ENCODE results near the gene CHL1.

DNA sequence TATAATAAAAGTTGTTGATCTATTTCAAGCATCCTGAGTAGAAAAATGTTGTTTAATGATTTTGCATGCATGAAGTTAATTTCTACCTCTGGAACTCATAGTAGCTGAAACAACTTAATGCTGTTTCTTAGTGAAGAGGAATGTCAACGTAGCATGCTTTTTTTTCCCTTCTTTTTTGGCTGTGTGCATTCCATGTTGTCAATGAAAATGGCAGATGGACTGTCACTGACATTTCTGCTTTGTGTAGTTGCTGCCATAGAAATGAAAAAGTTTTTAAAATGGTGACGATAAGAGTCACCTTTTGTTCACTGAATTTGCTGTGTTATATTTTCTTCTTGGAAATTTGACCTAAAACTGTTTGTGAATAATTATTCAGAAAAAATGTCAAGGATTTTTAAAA is 116.3 kb downstream of the CHL1 start:
- TF ChIP-seq NFIC (IDR thresholded peaks at IDR 0.05) = no peak
- no peak for TF ChIP-seq EP300 (IDR thresholded peaks at IDR 0.05; ENCODE audit: borderline replicate concordance)
- TF ChIP-seq YY1 (IDR thresholded peaks at IDR 0.05; ENCODE audit: low read depth) = no peak
- TF ChIP-seq TAF1 (IDR thresholded peaks at IDR 0.05; ENCODE audit: low read depth) = no peak
- TF ChIP-seq, protein P1, sequence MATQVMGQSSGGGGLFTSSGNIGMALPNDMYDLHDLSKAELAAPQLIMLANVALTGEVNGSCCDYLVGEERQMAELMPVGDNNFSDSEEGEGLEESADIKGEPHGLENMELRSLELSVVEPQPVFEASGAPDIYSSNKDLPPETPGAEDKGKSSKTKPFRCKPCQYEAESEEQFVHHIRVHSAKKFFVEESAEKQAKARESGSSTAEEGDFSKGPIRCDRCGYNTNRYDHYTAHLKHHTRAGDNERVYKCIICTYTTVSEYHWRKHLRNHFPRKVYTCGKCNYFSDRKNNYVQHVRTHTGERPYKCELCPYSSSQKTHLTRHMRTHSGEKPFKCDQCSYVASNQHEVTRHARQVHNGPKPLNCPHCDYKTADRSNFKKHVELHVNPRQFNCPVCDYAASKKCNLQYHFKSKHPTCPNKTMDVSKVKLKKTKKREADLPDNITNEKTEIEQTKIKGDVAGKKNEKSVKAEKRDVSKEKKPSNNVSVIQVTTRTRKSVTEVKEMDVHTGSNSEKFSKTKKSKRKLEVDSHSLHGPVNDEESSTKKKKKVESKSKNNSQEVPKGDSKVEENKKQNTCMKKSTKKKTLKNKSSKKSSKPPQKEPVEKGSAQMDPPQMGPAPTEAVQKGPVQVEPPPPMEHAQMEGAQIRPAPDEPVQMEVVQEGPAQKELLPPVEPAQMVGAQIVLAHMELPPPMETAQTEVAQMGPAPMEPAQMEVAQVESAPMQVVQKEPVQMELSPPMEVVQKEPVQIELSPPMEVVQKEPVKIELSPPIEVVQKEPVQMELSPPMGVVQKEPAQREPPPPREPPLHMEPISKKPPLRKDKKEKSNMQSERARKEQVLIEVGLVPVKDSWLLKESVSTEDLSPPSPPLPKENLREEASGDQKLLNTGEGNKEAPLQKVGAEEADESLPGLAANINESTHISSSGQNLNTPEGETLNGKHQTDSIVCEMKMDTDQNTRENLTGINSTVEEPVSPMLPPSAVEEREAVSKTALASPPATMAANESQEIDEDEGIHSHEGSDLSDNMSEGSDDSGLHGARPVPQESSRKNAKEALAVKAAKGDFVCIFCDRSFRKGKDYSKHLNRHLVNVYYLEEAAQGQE (IDR thresholded peaks at IDR 0.05; ENCODE audit: low read depth) = no peak
- TF ChIP-seq, protein P2, sequence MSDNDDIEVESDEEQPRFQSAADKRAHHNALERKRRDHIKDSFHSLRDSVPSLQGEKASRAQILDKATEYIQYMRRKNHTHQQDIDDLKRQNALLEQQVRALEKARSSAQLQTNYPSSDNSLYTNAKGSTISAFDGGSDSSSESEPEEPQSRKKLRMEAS (IDR thresholded peaks at IDR 0.05) = no peak
- no peak for TF ChIP-seq TEAD4 (IDR thresholded peaks at IDR 0.05)
- no peak for TF ChIP-seq CREB1 (IDR thresholded peaks at IDR 0.05; ENCODE audit: low read depth)
- no peak for TF ChIP-seq RAD21 (IDR thresholded peaks at IDR 0.05; ENCODE audit: low read depth)
- no peak for TF ChIP-seq CEBPB (IDR thresholded peaks at IDR 0.05)
- TF ChIP-seq FOXM1 (IDR thresholded peaks at IDR 0.05; ENCODE audit: borderline replicate concordance, low read depth) = no peak
- TF ChIP-seq EGR1 (IDR thresholded peaks at IDR 0.05) = no peak
- TF ChIP-seq, protein P3, sequence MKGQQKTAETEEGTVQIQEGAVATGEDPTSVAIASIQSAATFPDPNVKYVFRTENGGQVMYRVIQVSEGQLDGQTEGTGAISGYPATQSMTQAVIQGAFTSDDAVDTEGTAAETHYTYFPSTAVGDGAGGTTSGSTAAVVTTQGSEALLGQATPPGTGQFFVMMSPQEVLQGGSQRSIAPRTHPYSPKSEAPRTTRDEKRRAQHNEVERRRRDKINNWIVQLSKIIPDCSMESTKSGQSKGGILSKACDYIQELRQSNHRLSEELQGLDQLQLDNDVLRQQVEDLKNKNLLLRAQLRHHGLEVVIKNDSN (IDR thresholded peaks at IDR 0.05) = no peak
- no peak for TF ChIP-seq ZBTB7A (IDR thresholded peaks at IDR 0.05; ENCODE audit: low read depth)

Data from Ishikawa (cell line).